Measurements from ENCODE around the gene SEC16A.
A peak's percentile ranks its signal among the peaks of the same experiment; 100 is the strongest.

Gene SEC16A

GRCh38 chr9:136482793-136483588 lies at the start of gene SEC16A:
TSS of gene SEC16A (minus strand) at chr9:136483040. CDS start at chr9:136477615, 5,425 bp downstream.
- peak; percentile 100 for DNase-seq (ENCODE audit: low read depth in 2 of 2)

GRCh38 chr9:136531904-136532798 lies 49.3 kb upstream of the SEC16A start:
- DNase-seq (ENCODE audit: low read depth in 2 of 2) = no peak

- DNase-seq (ENCODE audit: low read depth in 2 of 2) = no peak
Measured at GRCh38 chr9:136531186-136531903, 48.5 kb upstream of the SEC16A start.

- DNase-seq (ENCODE audit: low read depth in 2 of 2) = no peak
Measured at GRCh38 chr9:136530461-136531089, 47.7 kb upstream of the SEC16A start.

GRCh38 chr9:136529516-136530460 lies 46.9 kb upstream of the SEC16A start:
- no peak for DNase-seq (ENCODE audit: low read depth in 2 of 2)

- DNase-seq (ENCODE audit: low read depth in 2 of 2) = no peak
Measured at GRCh38 chr9:136528716-136529341, 46.0 kb upstream of the SEC16A start.

GRCh38 chr9:136527721-136528710 lies 45.2 kb upstream of the SEC16A start:
- no peak for DNase-seq (ENCODE audit: low read depth in 2 of 2)

- no peak for DNase-seq (ENCODE audit: low read depth in 2 of 2)
Measured at GRCh38 chr9:136527131-136527530, 44.3 kb upstream of the SEC16A start.

GRCh38 chr9:136526625-136527066 lies 43.8 kb upstream of the SEC16A start:
- DNase-seq (ENCODE audit: low read depth in 2 of 2) = no peak

- no peak for DNase-seq (ENCODE audit: low read depth in 2 of 2)
Measured at GRCh38 chr9:136525841-136526499, 43.1 kb upstream of the SEC16A start.

GRCh38 chr9:136525207-136525606 lies 42.4 kb upstream of the SEC16A start:
- no peak for DNase-seq (ENCODE audit: low read depth in 2 of 2)

- DNase-seq (ENCODE audit: low read depth in 2 of 2) = no peak
Measured at GRCh38 chr9:136522314-136523237, 39.7 kb upstream of the SEC16A start.

GRCh38 chr9:136521537-136521936 lies 38.7 kb upstream of the SEC16A start:
- no peak for DNase-seq (ENCODE audit: low read depth in 2 of 2)

GRCh38 chr9:136520053-136520540 lies 37.3 kb upstream of the SEC16A start:
- no peak for DNase-seq (ENCODE audit: low read depth in 2 of 2)

GRCh38 chr9:136519263-136520052 lies 36.6 kb upstream of the SEC16A start:
- DNase-seq (ENCODE audit: low read depth in 2 of 2) = no peak

GRCh38 chr9:136518623-136519022 lies 35.8 kb upstream of the SEC16A start:
- DNase-seq (ENCODE audit: low read depth in 2 of 2) = no peak

Measured in stimulated activated CD4-positive, alpha-beta T cell treated with anti-CD3 and anti-CD28 coated beads, Interleukin-15, amount 100 ng/mL, for 48 hours (primary cell).